Measurements from ENCODE around the gene ADAMTS17.
"Not testable (repeated sequence)": the region's sequence is repeated elsewhere in the genome, so short reads cannot be mapped to it uniquely, and the experiment has no call there.

ADAMTS17 gene

DNA sequence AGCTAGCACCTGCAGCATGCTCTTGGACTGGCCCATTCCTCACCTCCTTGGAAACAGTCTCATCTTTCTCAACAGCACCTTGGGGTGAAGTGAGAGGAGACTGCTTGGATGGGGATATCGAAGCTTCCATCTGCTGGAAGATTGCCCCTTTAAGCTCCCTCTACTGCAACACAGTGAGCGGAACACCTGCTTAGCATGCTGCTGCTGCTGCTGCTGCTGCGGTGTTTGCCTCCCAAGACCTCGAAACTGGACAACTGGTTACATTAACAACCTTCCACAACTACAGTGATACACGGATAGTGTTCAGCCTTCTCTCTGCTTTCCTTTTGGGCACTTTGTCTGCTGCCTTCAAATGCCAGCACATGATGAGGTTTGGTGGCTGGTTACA is 354.7 kb downstream of the ADAMTS17 start:
- no peak for DNase-seq

GRCh38 chr15:99986297-99987118 is 355.3 kb downstream of the ADAMTS17 start:
- peak in 10 of 14 donors; percentile 17 to 49 (median 33) for DNase-seq

DNA sequence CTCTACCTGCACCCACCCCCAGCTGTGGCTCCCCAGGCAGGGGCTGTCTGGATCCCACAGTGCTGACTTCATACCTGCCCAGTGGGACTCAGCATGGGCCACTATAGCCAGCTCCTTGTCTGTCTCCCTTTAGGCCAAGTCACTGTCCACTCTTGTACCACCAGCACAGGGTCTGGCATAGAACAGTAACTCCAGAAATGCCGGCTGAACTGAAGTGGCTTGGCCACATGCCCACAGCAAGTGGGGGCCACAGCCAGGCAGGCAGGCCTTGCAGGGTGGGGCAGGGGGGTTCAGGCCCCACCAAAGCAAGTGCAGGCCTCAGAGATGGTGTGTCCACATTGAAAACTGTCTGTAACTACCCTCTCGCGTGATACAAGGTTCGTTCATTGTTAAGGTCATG is 355.9 kb downstream of the ADAMTS17 start:
- no peak for DNase-seq

GRCh38 chr15:99984491-99985243 is 357.1 kb downstream of the ADAMTS17 start:
- no peak for DNase-seq

DNA sequence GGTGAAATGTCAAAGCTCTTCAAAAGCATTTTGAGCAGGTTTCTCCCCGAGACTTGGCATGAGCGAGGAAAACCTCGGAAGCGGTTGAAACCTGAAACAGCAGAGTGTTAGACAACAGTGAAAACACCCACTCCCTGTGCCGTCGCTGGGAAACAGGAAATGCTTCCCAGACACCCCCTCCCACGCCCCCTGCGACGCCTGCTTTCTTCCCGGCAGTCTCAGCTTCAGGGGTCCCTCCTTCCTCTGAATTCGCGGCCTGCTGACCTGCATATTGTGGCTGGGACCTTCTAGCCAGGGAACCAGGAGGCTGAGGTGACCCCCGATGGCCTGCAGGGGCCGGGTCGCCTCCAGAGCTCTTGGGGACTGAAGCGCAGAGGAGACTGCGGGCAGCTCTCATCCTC is 357.9 kb downstream of the ADAMTS17 start:
- no peak for DNase-seq

DNA sequence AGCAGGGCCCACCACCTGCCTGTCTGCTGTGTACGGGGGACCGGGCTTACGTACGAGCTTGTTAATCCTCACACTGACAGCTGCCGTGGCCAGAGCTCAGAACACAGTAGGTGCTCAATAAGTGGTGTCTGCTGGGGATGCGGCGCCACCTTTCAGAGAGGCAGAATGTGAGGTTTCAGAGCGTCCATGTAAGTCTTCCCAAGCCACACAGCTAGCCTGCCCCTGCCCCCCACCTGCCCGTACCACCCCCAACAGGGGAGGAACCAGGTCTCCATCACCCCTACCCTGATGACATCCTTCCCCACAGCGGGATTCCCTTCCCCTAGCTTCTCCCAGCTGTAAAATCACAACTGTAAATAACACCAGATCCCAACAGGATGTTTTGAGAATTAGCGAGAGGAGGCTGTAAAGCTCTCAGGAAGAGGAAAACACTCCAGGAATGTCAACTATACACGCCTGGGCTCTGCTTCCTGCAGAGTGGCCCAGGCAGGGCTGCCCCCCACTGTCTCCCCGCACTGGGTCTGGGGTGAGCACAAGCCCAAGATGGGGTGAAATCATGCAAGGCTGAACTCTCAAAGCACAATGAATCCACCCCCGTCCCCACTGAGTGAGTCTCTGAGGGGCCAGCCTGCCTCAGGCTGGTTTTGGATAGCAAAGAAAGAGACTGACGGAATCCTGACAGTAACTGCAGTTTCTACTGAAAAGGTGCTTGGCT is 358.4 kb downstream of the ADAMTS17 start:
- DNase-seq, result no peak

- no peak for DNase-seq
These were observed 359.1 kb downstream of the ADAMTS17 start for GRCh38 chr15:99982662-99983061.

- DNase-seq, result no peak
These were observed 359.7 kb downstream of the ADAMTS17 start for GRCh38 chr15:99981839-99982658.

GRCh38 chr15:99981191-99981647 is 360.6 kb downstream of the ADAMTS17 start:
- DNase-seq, result no peak

DNA sequence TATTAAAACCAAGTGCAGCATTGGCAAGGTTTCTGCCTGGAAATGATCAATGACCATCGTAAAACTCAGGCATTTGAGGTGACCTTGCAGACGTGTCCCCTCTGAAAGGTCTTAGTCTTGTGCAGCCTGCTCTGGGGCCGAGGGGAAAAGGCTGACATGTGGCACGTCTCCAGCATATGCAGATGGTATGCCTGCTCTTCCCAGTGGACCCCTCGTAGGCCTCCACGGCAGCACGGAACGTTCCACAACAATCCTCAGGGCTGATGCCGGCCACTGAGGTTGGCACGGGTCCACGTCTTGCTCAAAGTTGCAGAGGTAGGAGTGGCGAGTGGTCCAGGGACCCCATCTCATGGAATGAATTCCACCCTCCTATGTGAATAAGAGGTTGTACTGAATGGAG is 361.0 kb downstream of the ADAMTS17 start:
- DNase-seq, result no peak

- not testable (repeated sequence) for DNase-seq
These were observed 361.9 kb downstream of the ADAMTS17 start for GRCh38 chr15:99979886-99980285.

DNA sequence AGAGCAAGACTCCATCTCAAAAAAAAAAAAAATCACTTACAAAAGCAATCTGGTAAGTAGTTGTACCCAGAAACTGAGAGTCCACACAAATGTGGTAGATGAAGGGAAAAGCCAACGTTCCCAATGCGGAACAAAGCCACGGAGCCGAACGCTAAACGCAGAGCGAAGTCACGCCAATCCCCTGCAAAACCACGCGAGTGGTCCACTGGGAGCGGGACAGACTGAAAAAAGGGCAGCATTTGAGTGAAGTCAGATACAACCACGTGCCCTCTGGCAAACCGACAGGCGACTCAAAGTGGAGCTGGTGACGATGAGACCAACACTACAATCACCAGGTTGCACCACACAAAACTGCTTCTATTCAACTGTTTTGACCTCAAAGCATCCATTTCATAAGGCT is 362.4 kb downstream of the ADAMTS17 start:
- no peak for DNase-seq

- no peak for DNase-seq
These were observed 363.3 kb downstream of the ADAMTS17 start for GRCh38 chr15:99978426-99978825.

GRCh38 chr15:99977929-99978328 is 363.8 kb downstream of the ADAMTS17 start:
- DNase-seq, result no peak

DNA sequence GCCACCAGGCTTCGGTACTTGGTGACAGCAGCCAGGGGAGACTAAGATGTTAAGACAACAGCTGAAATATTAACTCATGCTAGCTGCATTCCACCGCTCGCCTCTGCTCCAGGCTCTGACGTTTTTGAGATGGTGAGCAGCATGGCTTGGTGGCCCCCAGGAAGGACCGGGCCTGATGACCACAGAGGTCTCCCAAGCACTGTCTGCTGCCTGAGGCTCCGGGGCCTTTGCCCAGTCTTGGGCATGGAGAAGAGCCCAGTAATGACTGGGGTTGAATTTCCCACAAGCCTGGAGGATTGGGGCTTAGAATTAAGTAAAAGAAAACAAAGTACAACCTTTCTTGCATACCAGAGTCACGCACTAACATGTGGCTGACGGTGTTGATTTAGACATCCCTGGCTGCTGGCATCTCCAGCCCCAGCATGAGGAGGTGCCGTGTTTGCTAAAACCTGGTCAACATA is 364.9 kb downstream of the ADAMTS17 start:
- no peak for DNase-seq

DNA sequence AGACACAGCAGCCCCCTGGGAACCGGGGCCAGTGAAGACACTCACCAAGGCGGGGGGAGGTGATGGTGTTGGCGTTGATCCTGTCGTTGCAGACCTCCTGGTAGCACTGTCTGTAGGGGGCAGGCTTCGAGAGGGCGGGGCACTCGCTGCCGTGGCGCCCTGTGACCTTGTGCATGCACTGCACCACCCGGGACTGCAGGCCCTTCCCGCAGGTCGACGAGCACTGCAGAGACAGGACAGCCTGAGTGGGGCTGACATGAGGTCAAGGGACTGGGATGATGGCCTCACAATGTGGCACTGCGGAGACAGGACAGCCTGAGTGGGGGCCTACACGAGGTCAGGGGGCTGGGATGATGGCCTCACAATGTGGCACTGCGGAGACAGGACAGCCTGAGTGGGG is 365.8 kb downstream of the ADAMTS17 start:
- no peak for DNase-seq

- no peak for DNase-seq
These were observed 367.5 kb downstream of the ADAMTS17 start for GRCh38 chr15:99974246-99974645.

GRCh38 chr15:99973351-99973750 is 368.4 kb downstream of the ADAMTS17 start:
- DNase-seq, result no peak

DNA sequence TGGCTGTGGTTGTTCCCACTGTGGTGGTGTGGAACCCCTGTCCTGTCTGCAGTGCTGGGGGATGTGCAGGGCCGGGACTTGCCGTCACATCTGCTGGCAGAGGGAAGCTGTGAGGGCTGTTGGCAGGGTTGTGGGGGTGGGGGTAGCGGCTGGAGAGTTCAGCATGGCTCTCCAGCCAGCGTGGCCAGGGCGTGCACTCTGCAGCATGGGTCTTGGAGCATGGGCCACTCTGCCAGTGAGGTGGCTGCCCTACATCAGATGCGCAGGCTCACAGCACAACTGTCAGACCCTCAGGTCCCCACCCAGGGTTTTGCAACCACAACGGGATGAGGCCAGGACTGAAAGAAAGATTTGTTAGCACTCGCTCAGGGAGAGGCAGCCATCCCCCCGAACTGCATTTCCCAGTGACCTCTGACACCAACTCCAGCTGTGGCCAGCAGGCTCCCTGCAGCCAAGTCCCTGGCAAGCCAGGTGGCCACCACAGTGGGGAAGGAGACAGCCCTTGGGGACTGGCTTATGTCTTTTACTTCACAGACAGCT is 370.8 kb downstream of the ADAMTS17 start:
- DNase-seq, result no peak

GRCh38 chr15:99969261-99969920 is 372.4 kb downstream of the ADAMTS17 start:
- DNase-seq, result no peak

- no peak for DNase-seq
These were observed 373.9 kb downstream of the ADAMTS17 start for GRCh38 chr15:99967841-99968371.
